AG09309 (cell line): ENCODE measurements around the gene MED13L.

Source experiments
- DNase-seq: peaks from one replicate; pipeline ENCODE4 v3.0.0-alpha.2; 2010; ENCODE audit warnings: low read depth
- H3K4me3 ChIP-seq: 2 replicates; pipeline ENCODE4 v1.5.1; 2011; ENCODE audit warnings: mild to moderate bottlenecking, low read depth, low read length, moderate library complexity; ENCODE audit not compliant: control insufficient read depth
- TF ChIP-seq, protein P1 (sequence below): IDR thresholded peaks from 2 replicates; pipeline ENCODE4 v1.5.1; 2011; ENCODE audit warnings: mild to moderate bottlenecking, low read depth, low read length, inconsistent platforms; ENCODE audit not compliant: insufficient read depth, control insufficient read depth; ENCODE audit errors: missing control alignments

MED13L gene

DNA sequence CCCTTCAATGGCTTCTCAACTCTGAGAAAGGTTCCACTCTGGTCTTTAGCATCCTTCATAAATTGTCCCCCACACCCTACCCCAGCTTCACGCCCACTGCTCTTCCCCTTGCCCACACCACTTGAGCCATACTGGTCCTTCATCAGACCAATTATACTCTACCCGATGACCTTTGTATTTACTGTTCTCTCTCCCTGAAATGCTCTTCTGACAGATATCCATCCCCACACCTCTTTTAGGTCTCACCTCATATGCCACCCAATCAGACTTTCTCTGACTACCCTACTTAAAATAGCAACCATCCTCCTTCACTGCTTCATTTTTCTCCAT lies 135.7 kb downstream of the MED13L start:
- no peak overlapping the region for H3K4me3 ChIP-seq
- TF ChIP-seq, protein P1, sequence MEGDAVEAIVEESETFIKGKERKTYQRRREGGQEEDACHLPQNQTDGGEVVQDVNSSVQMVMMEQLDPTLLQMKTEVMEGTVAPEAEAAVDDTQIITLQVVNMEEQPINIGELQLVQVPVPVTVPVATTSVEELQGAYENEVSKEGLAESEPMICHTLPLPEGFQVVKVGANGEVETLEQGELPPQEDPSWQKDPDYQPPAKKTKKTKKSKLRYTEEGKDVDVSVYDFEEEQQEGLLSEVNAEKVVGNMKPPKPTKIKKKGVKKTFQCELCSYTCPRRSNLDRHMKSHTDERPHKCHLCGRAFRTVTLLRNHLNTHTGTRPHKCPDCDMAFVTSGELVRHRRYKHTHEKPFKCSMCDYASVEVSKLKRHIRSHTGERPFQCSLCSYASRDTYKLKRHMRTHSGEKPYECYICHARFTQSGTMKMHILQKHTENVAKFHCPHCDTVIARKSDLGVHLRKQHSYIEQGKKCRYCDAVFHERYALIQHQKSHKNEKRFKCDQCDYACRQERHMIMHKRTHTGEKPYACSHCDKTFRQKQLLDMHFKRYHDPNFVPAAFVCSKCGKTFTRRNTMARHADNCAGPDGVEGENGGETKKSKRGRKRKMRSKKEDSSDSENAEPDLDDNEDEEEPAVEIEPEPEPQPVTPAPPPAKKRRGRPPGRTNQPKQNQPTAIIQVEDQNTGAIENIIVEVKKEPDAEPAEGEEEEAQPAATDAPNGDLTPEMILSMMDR, result no peak
- DNase-seq, result no peak

DNA sequence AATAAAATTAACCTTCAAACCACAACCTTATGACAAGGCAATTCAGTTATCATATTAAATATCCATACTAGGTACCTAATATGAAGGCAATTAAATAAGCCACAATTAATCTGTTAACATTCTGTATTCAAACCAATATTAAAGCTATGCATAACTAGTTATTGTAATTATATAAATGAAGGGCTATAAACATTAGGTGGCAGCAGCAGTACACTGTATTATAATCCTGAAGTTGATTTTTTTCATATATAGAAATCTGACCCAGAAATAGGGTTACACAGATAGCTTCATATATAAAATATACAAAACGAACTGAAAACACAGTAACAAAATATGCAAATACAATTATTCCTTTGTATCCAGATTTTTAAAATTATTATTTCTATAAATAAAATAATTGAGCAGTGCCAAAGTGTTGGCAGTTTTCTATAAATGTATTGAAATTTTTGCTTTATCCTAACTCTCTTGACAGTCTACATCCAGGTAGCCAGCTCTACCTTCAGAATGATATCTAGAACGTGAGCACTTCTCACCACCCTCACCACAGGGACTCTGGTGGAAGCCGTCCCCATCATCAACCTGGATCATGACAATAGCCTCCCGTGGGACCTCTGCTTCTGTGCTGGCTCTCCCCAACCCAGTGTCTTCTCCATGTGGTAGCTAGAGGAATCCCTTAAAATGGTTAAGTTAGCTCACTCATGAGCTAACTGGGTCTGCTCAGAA lies 136.2 kb downstream of the MED13L start:
- TF ChIP-seq, protein P1, result no peak
- H3K4me3 ChIP-seq, result no peak overlapping the region
- no peak for DNase-seq

DNA sequence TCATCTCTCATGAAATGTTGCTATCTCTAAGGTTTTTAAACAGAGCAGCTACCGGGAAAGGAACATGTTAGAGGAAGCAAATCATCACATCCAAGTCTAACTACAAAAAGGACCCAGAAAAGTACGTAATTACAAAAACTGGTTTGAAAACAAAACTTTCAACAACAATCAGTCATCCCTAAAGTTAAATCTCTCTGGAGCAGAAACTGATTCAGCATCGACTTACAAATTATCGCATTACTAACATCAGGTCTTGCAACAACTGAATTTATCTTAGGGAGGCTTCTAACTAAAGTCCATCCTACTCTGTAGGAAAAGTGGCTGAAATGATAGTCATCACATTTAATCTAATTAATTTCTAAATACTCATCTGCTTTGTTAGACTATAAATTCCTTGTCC lies 137.0 kb downstream of the MED13L start:
- no peak overlapping the region for H3K4me3 ChIP-seq
- TF ChIP-seq, protein P1, result no peak
- DNase-seq, result no peak

DNA sequence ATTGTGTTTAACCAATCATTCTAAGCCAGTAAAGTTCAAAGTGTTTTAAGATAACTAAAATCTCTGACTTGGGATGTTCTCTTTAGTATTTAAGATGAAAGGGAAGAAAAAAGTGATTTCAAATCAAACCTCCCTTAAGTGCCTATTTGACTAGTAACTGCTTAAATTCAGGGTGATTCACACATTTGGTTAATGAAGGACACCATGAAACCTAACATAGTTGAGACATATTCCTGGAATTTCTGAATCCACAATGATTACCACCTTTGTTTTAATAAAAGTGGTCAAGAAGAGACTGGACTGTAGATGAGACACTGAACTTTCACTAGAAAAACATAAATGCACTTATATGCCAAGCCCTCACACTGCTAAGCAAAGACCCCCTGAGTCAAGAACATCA lies 138.7 kb downstream of the MED13L start:
- TF ChIP-seq, protein P1, result no peak
- H3K4me3 ChIP-seq, result no peak overlapping the region
- no peak for DNase-seq

DNA sequence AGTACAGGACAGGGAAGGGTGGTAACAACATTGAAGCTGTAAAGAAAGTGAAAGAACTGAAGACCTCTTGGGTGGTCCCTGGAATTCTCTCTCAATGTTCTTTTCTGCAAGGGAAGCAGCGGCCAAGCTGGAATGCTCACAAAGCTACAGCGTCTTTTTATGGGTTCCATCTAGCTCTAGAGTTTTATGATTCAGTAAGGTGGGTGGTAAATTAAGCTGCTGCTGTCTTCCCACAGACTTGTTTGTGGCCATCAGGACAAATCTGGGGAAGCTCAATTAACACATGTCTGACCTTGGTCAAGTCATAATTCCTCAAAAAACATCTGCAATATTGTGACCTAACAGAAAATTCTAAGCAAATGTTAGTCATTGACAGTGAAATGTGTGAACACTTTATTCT lies 139.1 kb downstream of the MED13L start:
- DNase-seq, result no peak
- TF ChIP-seq, protein P1, result no peak

DNA sequence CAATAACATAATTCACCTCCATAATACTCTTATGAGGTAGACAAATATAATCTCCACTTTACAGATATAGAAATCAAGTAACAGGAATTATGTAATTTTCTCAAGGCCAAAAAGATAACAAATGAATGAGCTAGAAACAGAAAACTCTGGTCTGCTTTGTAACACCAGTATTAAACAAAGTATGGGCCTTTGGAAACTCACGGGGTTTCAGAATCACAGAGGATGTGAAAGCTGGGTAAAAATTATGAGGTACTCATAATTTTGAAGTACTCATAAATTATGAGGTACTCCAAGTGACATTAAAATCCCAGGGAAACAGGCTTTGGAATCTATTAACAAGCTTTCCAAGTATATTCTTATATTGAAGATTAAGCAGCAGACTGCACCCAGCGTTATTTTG lies 140.2 kb downstream of the MED13L start:
- TF ChIP-seq, protein P1, result no peak
- H3K4me3 ChIP-seq, result no peak overlapping the region
- no peak for DNase-seq

More for the DNA sequence above, 139.1 kb downstream of the MED13L start:
- no peak overlapping the region for H3K4me3 ChIP-seq
